Measurements from ENCODE around the gene KLF15. TPM values are rescaled to one million over a fixed set of nuclear protein-coding genes. Genes with fewer than 3 reads are reported as not detected.

The KLF15 gene
- total RNA-seq (2022; extraction: Qiagen RNA extraction) = 1.0 to 1.7 TPM (median 1.2 TPM) in 5 replicates

DNA sequence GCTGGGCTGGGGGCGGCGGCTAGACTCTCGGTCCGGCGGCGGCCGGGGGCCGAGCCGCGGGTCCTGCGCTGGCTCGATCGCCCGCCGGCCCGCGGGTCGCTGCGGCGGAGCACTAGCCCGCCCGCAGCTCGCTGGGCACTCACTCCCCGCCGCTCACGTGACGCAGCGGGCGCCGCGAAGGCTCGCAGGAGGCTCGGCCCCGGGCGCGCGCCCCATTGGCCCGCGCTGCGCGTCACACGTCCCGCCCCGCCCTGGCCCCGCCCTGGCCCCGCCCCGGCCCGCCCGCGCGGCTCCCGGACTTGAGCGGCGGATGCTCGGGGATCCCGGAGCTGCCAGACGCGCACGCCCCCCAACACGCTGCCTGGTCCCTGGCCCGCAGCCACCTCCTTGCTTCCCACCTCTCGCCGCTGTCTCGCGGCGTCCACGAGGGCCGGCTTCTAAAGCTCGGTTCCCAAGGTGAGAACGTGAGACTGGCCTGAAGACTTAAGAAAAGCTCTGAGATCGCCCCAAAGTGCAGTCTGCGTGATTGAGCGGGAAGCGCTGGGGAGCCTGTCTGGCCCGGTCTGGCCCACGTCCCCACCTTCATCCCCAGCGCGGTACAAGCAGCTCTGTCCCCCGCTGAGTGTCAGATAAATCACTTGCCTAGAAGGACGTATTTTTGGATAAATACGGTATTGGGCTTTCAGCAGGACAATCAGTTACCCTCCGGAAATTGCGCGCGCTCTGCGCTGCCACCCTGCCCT lies at the start of gene KLF15:
Gene KLF15, minus strand, starts transcription at position 114 of the 743 bp plus-strand sequence. CDS start 4,486 bp downstream, outside the sequence.

DNA sequence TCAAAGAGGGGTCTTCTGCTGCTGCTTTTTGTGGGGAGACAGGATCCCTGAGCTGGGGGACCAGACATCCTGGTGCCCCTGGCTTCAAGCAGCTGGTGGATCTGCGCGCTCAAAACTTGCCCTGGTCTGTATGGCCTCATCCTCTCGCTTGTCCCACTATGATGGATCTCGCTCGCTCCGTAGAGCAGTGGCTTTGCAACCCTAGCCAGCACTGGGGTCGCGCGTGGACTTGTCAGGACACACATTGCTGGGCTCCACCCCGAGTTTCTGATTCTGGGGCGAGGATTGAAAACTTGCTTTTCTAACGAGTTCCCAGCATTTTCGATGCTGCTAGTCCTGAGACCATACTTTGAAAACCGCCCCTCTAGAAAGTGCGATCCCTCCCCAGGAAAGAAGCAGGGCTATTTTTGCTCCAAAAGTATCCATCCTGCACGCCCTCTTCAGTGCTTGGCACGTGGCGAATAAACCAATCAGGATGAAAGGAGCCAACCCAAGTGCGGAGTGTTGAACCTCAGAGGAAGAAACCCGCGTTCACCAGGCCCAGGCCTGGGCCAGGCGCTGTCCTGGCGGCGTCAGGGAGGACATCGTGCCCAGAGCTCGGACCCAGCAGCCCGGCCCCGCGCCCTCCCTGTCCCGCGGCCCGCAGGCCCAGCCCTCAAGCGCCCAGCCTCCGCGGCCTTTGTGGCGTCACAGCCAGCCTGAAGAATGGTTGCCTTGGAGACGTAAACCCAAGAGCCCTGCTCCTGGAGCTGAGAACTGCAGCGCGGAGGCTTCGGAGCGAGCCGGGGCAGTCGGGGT lies 37.2 kb upstream of the KLF15 start, which contains the start of gene CFAP100:
Gene CFAP100, plus strand, starts transcription at position 731 of the 798 bp plus-strand sequence. CDS start 1,092 bp downstream, outside the sequence.

Other genes with a start within 250 kb of the KLF15 start
- 0.12 to 0.22 TPM (median 0.17 TPM) in 5 replicates for gene ALDH1L1, start 176.8 kb downstream of the KLF15 start, total RNA-seq (2022; extraction: Qiagen RNA extraction)
- 0.12 TPM in 1 of 5 replicates, not detected in the others for gene CFAP100, start 37.5 kb upstream of the KLF15 start, total RNA-seq (2022; extraction: Qiagen RNA extraction)
- gene ZXDC, start 118.5 kb upstream of the KLF15 start, total RNA-seq (2022; extraction: Qiagen RNA extraction) = 6.0 to 9.7 TPM (median 8.8 TPM) in 5 replicates
- gene UROC1, start 160.4 kb upstream of the KLF15 start, total RNA-seq (2022; extraction: Qiagen RNA extraction) = not detected in 5 replicates
- gene CHST13, start 166.7 kb upstream of the KLF15 start, total RNA-seq (2022; extraction: Qiagen RNA extraction) = 0.59 to 0.88 TPM (median 0.63 TPM) in 5 replicates
- gene C3orf22, start 201.5 kb upstream of the KLF15 start, total RNA-seq (2022; extraction: Qiagen RNA extraction) = not detected in 5 replicates

Data from A549 treated with dexamethasone at 1 μM for 4 hours (cell line).